A375 (cell line): ENCODE results near the gene HECW1. TPM values are rescaled to one million over a fixed set of nuclear protein-coding genes. Genes with fewer than 3 reads are reported as not detected.

ENCODE experiments used
- small RNA-seq: library from RNA; depleted of rRNA; stranded (forward); fragments of <200 nt; gene quantifications from one replicate; pipeline ENCODE3, GENCODE V24; 2014
- total RNA-seq: library from RNA; depleted of rRNA; stranded (reverse); fragments of >200 nt; shearing (Covaris generic); gene quantifications from 2 replicates; pipeline ENCODE4 v1.2.3, GENCODE V29; 2014; rRNA removed

HECW1 gene
- total RNA-seq, result 2.5 TPM in 2 replicates

GRCh38 chr7:43112459-43112940 is at the start of gene HECW1:
HECW1 (plus strand) TSS chr7:43112647; CDS start chr7:43243906, 131,259 bp downstream.

GRCh38 chr7:43582503-43583423 is 470.3 kb downstream of the HECW1 start, which contains the start of gene STK17A:
STK17A (plus strand) TSS chr7:43583108; CDS start chr7:43583244, 136 bp downstream.

Small RNAs within 50 kb of the gene (small RNA-seq; reads per million reads assigned to genes)
- not detected for gene MIR3943
- not detected for gene RF00019
- gene RNU6-575P, result not detected
- gene RNU7-35P, result not detected

Other genes with a start within 250 kb of the HECW1 start
- 3.3 and 4.5 TPM in 2 replicates for gene C7orf25, start 200.6 kb upstream of the HECW1 start, total RNA-seq
- gene PSMA2, start 180.5 kb upstream of the HECW1 start, total RNA-seq, result 45.8 and 58.8 TPM in 2 replicates
- 93.9 and 95.0 TPM in 2 replicates for gene MRPL32, start 180.3 kb upstream of the HECW1 start, total RNA-seq